HEK293T (cell line): ENCODE data around the gene SERPINB4.

Experiments
- BHLHE40 ChIP-seq: fragments of 450-650 bp; IDR thresholded peaks from 2 replicates; pipeline ENCODE4 v1.6.1; 2016; ENCODE audit warnings: mild to moderate bottlenecking, moderate library complexity, borderline replicate concordance
- CTBP1 ChIP-seq: fragments of 450-650 bp; IDR thresholded peaks from 2 replicates; pipeline ENCODE4 v1.6.1; 2016; ENCODE audit warnings: borderline replicate concordance
- ELF4 ChIP-seq: fragments of 450-650 bp; IDR thresholded peaks from 2 replicates; pipeline ENCODE4 v1.6.1; 2017; ENCODE audit warnings: antibody characterized with exemption
- L3MBTL2 ChIP-seq: fragments of 450-650 bp; conservative IDR thresholded peaks from 2 replicates; pipeline ENCODE4 v1.6.1; 2016; ENCODE audit warnings: mild to moderate bottlenecking
- SP1 ChIP-seq: fragments of 450-650 bp; IDR thresholded peaks from 2 replicates; pipeline ENCODE4 v1.6.1; 2017
- TF ChIP-seq, protein P1 (sequence below): fragments of 450-650 bp; IDR thresholded peaks from 2 replicates; pipeline ENCODE4 v1.6.1; 2016

DNA sequence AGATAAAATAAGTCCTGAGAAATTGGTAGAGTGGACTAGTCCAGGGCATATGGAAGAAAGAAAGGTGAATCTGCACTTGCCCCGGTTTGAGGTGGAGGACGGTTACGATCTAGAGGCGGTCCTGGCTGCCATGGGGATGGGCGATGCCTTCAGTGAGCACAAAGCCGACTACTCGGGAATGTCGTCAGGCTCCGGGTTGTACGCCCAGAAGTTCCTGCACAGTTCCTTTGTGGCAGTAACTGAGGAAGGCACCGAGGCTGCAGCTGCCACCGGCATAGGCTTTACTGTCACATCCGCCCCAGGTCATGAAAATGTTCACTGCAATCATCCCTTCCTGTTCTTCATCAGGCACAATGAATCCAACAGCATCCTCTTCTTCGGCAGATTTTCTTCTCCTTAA lies 47.1 kb downstream of the SERPINB4 start:
- TF ChIP-seq CTBP1 = no peak
- TF ChIP-seq BHLHE40 = no peak
- TF ChIP-seq, protein P1, sequence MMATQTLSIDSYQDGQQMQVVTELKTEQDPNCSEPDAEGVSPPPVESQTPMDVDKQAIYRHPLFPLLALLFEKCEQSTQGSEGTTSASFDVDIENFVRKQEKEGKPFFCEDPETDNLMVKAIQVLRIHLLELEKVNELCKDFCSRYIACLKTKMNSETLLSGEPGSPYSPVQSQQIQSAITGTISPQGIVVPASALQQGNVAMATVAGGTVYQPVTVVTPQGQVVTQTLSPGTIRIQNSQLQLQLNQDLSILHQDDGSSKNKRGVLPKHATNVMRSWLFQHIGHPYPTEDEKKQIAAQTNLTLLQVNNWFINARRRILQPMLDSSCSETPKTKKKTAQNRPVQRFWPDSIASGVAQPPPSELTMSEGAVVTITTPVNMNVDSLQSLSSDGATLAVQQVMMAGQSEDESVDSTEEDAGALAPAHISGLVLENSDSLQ = no peak
- no peak for TF ChIP-seq SP1
- TF ChIP-seq L3MBTL2 = no peak
- TF ChIP-seq ELF4 = no peak
